EH (cell line): ENCODE results near the gene CYP2U1.
"Not testable (repeated sequence)": the region's sequence is repeated elsewhere in the genome, so short reads cannot be mapped to it uniquely, and the experiment has no call there.

Source experiments
- DNase-seq: peaks from one replicate; pipeline ENCODE4 v3.0.0-alpha.2; 2015; ENCODE audit warnings: low read depth

Gene CYP2U1

GRCh38 chr4:107930821-107931774, at the start of gene CYP2U1:
TSS of gene CYP2U1 (plus strand) at chr4:107931549. CDS start at chr4:107931644, 95 bp downstream.
- peak; percentile 88 for DNase-seq

DNA sequence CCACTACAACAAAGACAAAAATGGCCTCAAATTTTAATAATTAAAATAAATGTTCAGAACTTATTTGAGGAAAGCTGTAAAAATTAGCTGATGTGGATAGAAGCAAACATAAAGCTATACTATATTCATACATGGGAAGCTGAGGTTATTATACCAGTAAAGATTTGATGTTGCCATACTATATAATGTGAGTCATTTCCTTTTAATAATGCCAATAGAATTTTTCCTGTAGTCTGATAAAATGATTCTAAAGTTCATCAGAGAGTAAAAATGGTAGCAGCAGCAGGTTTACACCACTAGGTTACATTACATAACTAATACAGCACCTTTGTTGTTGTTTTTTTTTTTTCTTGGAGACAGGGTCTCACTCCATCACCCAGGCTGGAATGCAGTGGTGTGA, 45.5 kb upstream of the CYP2U1 start:
- DNase-seq, result no peak

DNA sequence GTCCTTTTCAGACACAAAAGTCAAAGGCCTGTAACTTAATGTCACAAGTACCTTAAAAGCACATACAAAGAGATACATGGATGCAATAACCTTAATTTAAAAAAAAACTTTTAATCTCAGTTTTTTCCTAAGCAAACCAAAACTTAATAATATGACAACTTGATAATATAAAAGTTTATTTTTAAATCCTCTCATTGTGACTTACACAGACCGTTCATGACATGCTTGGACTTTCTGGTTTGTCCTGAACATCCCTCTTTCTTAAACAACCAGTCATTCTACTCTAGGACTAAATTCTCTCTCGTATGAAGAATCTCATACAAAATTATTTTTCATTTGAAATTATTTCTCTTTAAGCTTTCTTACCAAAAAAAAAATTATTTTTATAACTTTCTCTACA, 43.1 kb upstream of the CYP2U1 start:
- no peak for DNase-seq

DNA sequence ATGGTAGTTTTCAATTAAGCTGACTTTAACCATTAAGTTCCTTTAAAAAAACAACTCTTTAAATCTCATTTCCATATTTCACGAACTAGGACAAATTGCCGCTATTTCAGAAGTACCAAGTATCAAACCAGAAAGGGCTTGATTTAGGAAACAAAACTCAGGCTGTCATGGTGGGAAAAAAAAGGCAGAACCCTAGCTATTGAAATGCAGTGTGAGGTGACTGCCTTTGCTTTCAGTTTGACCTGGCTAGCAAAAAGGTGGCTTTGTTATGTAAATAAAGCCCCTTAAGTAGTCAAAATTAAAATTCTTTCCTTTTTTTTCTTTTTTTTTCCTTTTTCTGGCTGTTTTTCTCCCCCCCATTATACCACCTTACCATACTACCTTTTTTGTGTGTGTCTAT, 40.6 kb upstream of the CYP2U1 start:
- no peak for DNase-seq

GRCh38 chr4:107891299-107891698, 40.0 kb upstream of the CYP2U1 start:
- DNase-seq, result no peak

DNA sequence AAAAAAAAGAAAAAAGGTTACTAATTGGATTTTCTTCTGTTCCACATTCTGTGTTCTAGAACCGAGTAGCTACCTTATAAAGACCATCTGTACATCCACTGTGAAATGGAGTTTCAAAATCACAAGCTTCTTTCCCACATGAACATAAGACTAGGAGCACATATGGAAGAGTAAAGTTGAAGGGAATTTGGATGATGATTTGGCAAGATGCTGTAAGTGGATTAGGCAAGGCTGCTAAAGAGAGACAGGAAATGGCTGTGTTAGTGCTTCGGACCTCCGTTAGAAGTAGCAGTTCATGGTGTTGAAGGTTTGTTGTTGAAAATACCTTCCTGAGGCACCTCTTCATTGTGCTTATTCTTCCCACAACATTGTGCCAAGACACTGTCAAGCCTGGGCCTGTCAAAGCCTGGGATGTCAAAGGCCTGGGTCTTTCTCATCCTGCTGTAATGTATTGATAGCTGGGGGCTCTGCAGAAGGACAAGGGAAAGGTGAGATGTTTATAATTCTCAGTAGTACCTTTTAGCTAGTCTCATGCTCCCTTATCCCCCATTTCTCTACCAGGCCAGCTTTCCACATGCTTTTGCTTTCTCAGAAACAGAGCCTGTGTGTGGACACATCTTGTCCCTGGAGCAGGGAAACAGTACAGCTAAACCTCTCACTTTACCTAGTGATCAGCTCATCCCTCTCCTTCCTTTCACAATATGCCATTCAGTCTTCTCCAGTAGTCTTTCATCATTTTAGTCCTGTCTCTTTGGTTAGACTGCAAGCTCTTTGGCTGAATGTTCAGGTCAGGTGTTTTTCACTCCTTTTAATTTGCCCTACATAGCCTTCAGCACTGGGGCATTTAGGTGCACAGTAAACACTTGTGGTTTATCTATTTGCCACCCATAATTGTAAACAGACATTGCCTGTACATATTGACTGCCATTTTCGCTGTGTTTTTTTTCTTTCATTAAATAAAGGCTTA, 37.9 kb upstream of the CYP2U1 start:
- no peak for DNase-seq

GRCh38 chr4:107894138-107894603, 37.2 kb upstream of the CYP2U1 start:
- no peak for DNase-seq

DNA sequence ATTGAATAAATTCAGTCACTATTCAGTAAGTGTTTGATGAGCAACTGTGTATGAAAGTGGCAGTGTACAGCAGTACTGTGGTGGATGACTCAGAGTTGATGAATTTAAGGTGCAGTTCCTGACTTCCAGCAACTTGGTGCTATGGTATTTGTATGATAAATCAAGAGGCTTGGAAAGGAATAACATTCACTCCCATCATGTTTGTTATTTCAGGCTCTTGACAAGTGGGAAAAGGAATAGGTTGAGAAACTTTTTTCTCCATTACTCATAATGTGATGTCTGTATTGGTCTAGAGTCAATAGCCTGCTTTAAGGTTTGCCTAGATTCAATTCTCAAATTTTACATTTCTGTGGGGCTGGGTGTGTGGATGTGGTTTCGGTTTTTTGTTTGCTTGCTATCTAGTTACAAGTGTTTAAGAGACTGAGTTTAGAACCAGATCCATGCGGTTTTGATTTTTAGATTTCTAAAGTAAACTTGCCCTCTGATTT, 35.1 kb upstream of the CYP2U1 start:
- peak; percentile 93 for DNase-seq

DNA sequence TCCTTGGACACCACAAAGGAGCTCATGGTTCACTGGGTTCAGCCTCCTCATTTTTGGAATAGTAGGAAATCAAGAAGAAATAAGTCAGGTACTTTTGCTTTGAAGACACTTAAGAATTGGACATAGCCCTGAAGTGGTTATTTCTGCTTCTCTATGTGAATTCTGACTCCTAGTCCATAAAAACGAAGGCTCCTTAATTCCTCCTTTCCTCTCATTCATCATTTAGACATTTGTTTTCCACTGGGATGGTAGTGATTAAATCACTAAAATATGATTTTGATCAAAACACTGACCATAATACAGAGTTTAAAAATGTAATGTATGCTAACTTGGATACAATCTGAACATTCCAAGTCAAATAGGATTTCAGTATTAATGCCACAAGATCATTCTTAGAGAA, 34.7 kb upstream of the CYP2U1 start:
- peak; percentile 35 for DNase-seq

DNA sequence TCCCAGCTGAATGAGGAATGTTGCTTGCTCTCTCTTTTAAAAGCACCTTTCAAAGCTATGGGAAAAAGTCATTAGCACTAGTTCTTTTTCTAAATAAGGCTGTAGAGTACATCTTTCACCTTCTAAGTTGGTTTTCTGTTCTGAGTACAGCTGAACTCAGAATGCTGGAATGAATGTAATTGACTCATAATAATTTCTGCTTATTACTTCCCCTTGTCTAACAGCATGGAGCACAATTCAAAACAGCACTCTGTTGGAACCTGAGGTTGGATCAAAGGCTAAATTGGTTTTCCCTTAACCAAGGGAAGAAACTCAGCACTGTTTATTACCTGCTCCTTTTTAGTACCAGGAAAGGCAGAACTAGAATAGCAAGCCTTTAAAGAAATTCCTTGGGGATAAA, 33.5 kb upstream of the CYP2U1 start:
- DNase-seq, result no peak

DNA sequence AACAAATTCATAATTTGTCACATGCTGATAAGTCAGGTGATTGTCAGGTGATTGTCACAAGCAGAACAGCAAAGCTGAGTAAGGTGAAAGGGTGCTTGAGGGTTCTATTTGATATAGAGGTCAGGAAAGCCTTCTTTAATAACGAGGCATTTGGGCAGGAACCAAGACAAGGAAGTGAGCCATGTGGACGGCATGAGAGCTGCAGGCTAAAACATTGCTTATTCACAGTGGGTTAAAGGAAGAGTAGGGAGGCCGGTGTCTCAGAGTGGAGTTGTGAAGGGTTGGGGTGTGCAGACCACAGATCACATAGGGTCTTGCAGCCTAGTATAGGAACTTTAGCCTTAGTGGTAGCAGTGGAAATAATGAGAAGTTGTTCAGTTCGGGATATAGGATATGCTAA, 31.3 kb upstream of the CYP2U1 start:
- DNase-seq, result no peak

GRCh38 chr4:107900508-107900907, 30.8 kb upstream of the CYP2U1 start:
- no peak for DNase-seq

- DNase-seq, result no peak
Measured at GRCh38 chr4:107901213-107901934, 30.0 kb upstream of the CYP2U1 start.

DNA sequence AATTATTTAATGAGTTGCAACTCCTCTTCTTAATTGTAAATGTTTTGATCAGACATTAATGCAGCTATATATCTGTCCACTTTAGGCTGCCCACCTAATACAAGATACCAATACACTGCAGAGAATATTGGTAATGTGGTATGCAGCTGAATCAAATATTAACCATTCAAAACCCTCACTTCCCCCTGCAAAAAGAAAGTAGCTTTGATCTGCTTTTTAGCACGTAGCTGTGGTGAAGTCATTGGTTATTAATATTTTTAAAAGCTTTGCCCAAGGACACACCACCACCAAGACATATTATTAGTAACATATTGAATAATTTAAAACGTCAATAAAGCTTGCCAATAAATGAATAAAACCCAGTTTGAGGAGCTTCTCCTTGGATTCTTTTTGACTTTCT, 28.6 kb upstream of the CYP2U1 start:
- DNase-seq, result no peak

- not testable (repeated sequence) for DNase-seq
Measured at GRCh38 chr4:107905082-107905481, 26.3 kb upstream of the CYP2U1 start.

- no peak for DNase-seq
Measured at GRCh38 chr4:107906458-107907100, 24.8 kb upstream of the CYP2U1 start.

DNA sequence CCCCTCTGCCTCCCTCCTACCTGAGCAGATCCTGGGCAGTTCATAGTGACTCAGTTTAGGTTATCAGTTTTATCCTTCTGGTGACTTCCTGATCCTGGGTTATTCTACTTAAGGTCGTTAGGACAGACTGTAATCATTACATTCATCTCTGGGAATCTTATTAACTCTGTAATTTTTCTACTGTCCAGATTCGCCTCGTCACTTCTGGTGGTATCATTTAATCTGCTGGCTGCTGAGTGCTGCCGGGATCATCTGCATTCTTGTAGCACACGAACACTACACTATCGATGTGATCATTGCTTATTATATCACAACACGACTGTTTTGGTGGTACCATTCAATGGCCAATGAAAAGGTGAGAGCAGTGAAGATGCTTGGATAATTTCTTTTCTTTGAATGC, 23.0 kb upstream of the CYP2U1 start:
- no peak for DNase-seq

- peak; percentile 72 for DNase-seq
Measured at GRCh38 chr4:107913283-107913899, 18.0 kb upstream of the CYP2U1 start.

DNA sequence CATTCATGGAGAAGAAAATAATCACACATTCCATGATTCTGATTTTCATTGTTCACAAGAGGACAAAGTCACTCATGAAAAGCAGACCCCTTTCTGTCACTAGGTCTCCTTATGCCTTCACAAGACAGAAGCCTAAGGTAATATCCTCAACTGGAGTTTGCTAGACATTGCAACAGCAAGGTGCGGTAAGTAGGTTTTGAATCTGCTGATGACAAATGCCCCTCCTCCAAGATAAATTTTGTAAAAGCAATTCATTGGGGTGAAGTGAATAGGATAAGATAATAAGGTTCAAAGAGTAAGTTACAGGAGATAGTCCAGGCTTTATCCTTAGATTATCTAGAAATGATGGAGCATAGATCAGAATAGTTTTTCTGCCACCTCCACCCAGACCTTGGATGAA, 16.1 kb upstream of the CYP2U1 start:
- no peak for DNase-seq

DNA sequence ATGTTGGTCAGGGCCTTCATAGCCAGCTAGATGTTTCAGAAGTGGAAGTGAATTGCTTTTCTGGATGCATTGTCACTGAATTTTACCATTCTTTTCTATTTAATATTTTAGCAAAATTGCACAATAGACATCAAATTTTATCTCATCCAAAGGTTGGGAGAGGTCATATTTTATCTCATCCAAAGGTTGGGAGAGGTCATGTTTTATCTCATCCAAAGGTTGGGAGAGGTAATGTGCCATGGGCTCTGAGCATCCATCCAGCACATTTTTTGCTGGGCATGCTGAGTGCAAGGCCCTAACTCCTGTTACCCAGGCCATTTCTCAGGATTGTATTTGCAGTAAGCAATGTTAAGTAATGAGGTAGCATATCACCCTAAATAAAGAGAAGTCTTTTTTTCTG, 14.7 kb upstream of the CYP2U1 start:
- no peak for DNase-seq

GRCh38 chr4:107917500-107917899, 13.8 kb upstream of the CYP2U1 start:
- no peak for DNase-seq
